HCT116 (cell line): ENCODE results near the gene RASA2. TPM values are rescaled to one million over a fixed set of nuclear protein-coding genes. Genes with fewer than 3 reads are reported as not detected.
A peak's percentile ranks its signal among the peaks of the same experiment; 100 is the strongest.

Experiments used
- ATAC-seq: fragments of 200-7000 bp; cut with Tn5 transposase; 2 replicates; pipeline ENCODE4 v1.9.1; 2020; ENCODE audit warnings: mild to moderate bottlenecking, moderate library complexity
- BruUV-seq: library from RNA; stranded (reverse); fragments of 400-500 nt; replicated peaks from 2 replicates; lab custom pipeline; 2021; lab: Mats Ljungman, UMichigan
- CTCF ChIA-PET: fragments of 300-600 bp; sonication (Branson Sonifier 250); formaldehyde crosslinking; loops from one replicate; lab custom pipeline; 2021; ENCODE audit warnings: antibody characterized with exemption; lab: Charles Lee
- POLR2A ChIA-PET: fragments of 300-600, 350-600 bp; sonication (Branson Sonifier 250); formaldehyde crosslinking; loops from one replicate; lab custom pipeline; 2021; ENCODE audit warnings: antibody characterized with exemption; lab: Charles Lee
- RAD21 ChIA-PET, 2 experiments: fragments of 300-600 bp; sonication (Branson Sonifier 250); formaldehyde crosslinking; loops; one replicate each; lab custom pipeline; 2023; ENCODE audit warnings: low total read pairs in 2 of 2; ENCODE audit not compliant: uncharacterized antibody in 2 of 2, unreplicated experiment in 2 of 2, low non-redundant PET in 1 of 2; lab: Charles Lee
- DNase-seq: peaks from one replicate; pipeline ENCODE4 v3.0.0-alpha.2; 2010; ENCODE audit warnings: low read depth, low spot score
- H2AFZ ChIP-seq: fragments of 200-600 bp; shearing (Covaris generic), sonication (generic); 2 replicates; pipeline ENCODE4 v1.6.1; 2017; ENCODE audit warnings: low read depth, mixed run types, mixed read lengths, antibody characterized with exemption, low read length; ENCODE audit not compliant: poor library complexity, severe bottlenecking
- H3K27ac ChIP-seq: 2 replicates; pipeline ENCODE4 v1.5.1; 2012; ENCODE audit warnings: low read depth, low read length
- H3K27me3 ChIP-seq: fragments of 200-600 bp; sonication (generic); 2 replicates; pipeline ENCODE4 v1.6.1; 2016; ENCODE audit warnings: mixed run types, low read length, mixed read lengths; ENCODE audit not compliant: insufficient read depth
- H3K36me3 ChIP-seq, 2 experiments: fragments of 200-500 bp in 1 of 2; fragments of 200-600 bp in 1 of 2; sonication (Bioruptor generic) in 1 of 2; sonication (generic) in 1 of 2; 2 replicates each; pipeline versions ENCODE4 v1.5.1 to v1.6.1; 2014 to 2016; ENCODE audit warnings: low read length in 2 of 2, inconsistent platforms in 1 of 2, mixed read lengths in 1 of 2, mixed run types in 1 of 2; ENCODE audit not compliant: insufficient read depth in 2 of 2, control insufficient read depth in 1 of 2
- H3K4me1 ChIP-seq, 2 experiments: fragments of 200-600 bp in 1 of 2; sonication (generic) in 1 of 2; 2 replicates each; pipeline versions ENCODE4 v1.5.1 to v1.6.1; 2012 to 2017; ENCODE audit warnings: low read length in 2 of 2, inconsistent platforms in 1 of 2, mild to moderate bottlenecking in 1 of 2, mixed read lengths in 1 of 2, mixed run types in 1 of 2, moderate library complexity in 1 of 2; ENCODE audit not compliant: insufficient read depth in 2 of 2, control insufficient read depth in 1 of 2
- H3K4me2 ChIP-seq: fragments of 200-600 bp; sonication (generic); 2 replicates; pipeline ENCODE4 v1.6.1; 2017; ENCODE audit warnings: mixed run types, low read length, mixed read lengths
- H3K4me3 ChIP-seq, 2 experiments: fragments of 200-600 bp in 1 of 2; sonication (generic) in 1 of 2; replicated peaks in 1 of 2; 2 replicates each; pipeline ENCODE4 v1.5.1; 2011 to 2016; ENCODE audit warnings: low read length in 2 of 2, control low read depth in 1 of 2, low read depth in 1 of 2, mild to moderate bottlenecking in 1 of 2, mixed read lengths in 1 of 2, mixed run types in 1 of 2
- H3K79me2 ChIP-seq: fragments of 200-600 bp; sonication (generic); 2 replicates; pipeline ENCODE4 v1.6.1; 2017; ENCODE audit warnings: mild to moderate bottlenecking, mixed run types, low read length, moderate library complexity, mixed read lengths; ENCODE audit not compliant: insufficient read depth
- H3K9ac ChIP-seq: fragments of 200-600 bp; sonication (generic); 2 replicates; pipeline ENCODE4 v1.6.1; 2016; ENCODE audit warnings: low read length, mixed read lengths
- H3K9me2 ChIP-seq: fragments of 200-600 bp; sonication (generic), shearing (Covaris generic); 2 replicates; pipeline ENCODE4 v1.6.1; 2017; ENCODE audit warnings: mixed run types, mild to moderate bottlenecking, moderate library complexity; ENCODE audit not compliant: insufficient read depth
- H3K9me3 ChIP-seq, 2 experiments: fragments of 200-500 bp in 1 of 2; fragments of 200-600 bp in 1 of 2; sonication (Bioruptor generic) in 1 of 2; sonication (generic) in 1 of 2; 2 replicates each; pipeline ENCODE4 v1.6.1; 2014 to 2017; ENCODE audit warnings: low read length in 2 of 2, mixed read lengths in 2 of 2, inconsistent platforms in 1 of 2, low read depth in 1 of 2, mild to moderate bottlenecking in 1 of 2, mixed run types in 1 of 2, moderate library complexity in 1 of 2; ENCODE audit not compliant: control insufficient read depth in 1 of 2, insufficient read depth in 1 of 2
- H4K20me1 ChIP-seq: fragments of 200-600 bp; sonication (generic), shearing (Covaris generic); 2 replicates; pipeline ENCODE4 v1.6.1; 2017; ENCODE audit warnings: mixed run types, mild to moderate bottlenecking, moderate library complexity; ENCODE audit not compliant: insufficient read depth
- ELF1 ChIP-seq: IDR thresholded peaks from 2 replicates; pipeline ENCODE4 v1.6.1; 2012; ENCODE audit warnings: low read depth, borderline replicate concordance
- POLR2A ChIP-seq: IDR thresholded peaks from 2 replicates; pipeline ENCODE4 v1.7.0; 2011; ENCODE audit warnings: borderline replicate concordance; ENCODE audit not compliant: insufficient read depth, insufficient read length; ENCODE audit errors: extremely low read depth
- POLR2AphosphoS5 ChIP-seq: IDR thresholded peaks from 2 replicates; pipeline ENCODE4 v1.6.1; 2011; ENCODE audit warnings: mild to moderate bottlenecking, low read depth, low read length, moderate library complexity
- SP1 ChIP-seq: IDR thresholded peaks from 2 replicates; pipeline ENCODE4 v1.6.1; 2012; ENCODE audit warnings: low read depth
- YY1 ChIP-seq: IDR thresholded peaks from 2 replicates; pipeline ENCODE4 v1.6.1; 2011; ENCODE audit warnings: low read length, low read depth, moderate library complexity, mild to moderate bottlenecking; ENCODE audit not compliant: insufficient replicate concordance; ENCODE audit errors: extremely low read depth
- ZFX ChIP-seq: fragments of 450-650 bp; IDR thresholded peaks from 2 replicates; pipeline ENCODE4 v1.6.1; 2017
- intact Hi-C: fragments of 100-400 bp; cut with micrococcal nuclease; formaldehyde crosslinking; loops from 2 replicates; pipeline ENCODE4 v1.10.0; 2022
- total RNA-seq: library from RNA; stranded (reverse); gene quantifications from one replicate; pipeline ENCODE4 v1.2.1, GENCODE V29; 2021; ENCODE audit not compliant: unreplicated experiment
- TF ChIP-seq, protein P1 (sequence below): IDR thresholded peaks from 2 replicates; pipeline ENCODE4 v1.6.1; 2011; ENCODE audit warnings: mild to moderate bottlenecking, low read length, moderate library complexity; ENCODE audit not compliant: insufficient replicate concordance; ENCODE audit errors: extremely low read depth

RASA2 gene
- total RNA-seq, 1 experiment from 2014 or later: 12.8 TPM

DNA sequence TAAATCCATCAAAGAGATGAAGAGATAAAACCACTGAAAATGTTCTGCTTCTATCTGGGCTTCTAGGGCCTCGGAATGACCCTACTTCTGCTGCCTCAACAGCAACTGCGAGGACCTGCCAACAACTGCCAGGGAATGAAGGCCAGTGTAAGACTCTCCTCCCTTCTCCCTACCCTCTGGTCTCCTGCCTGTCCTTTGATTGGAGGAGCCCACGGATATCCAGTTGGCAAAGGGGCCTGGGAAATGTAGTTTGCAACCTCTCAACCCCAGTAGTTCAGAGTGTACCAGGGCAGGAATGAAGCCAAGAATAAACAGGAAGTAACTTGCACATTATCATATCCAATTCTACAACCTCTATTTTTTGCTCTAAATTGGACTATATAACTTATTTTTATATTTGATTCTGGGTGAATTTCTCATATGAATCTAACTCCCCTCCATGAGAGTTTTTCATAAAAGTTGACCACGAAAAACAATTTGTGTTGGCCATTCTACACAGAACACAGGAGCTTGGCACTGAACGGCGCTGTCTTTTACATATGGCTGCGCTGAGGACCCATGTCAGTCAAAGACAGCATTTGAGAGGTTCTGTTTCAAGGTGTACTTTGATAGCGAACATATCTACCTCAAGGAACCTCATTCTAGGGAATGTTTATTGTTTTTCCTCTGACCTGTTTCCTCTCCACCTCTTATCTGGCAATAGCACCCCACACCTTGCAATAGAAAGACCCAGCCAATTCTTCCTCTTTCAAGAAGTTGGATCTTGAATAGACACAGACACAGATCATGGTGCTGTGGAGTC lies 160.1 kb downstream of the RASA2 start:
- Histone ChIP-seq H3K4me3 (no peak overlapping the region), H3K36me3 (no peaks in the 10 kb centered on the region), H2AFZ (peak overlapping the region; percentile 2), H3K79me2 (no peaks in the 10 kb centered on the region), H3K9ac (no peak overlapping the region)
- ChIA-PET POLR2A (no interaction called here), RAD21 (no interaction called here)
- BruUV-seq: no TSS peak
- peak; percentile 50; the same call in 1 of the 2 replicates for TF ChIP-seq SP1
- peak; percentile 49 for TF ChIP-seq YY1
- peak; percentile 49 for TF ChIP-seq POLR2AphosphoS5
- no peak for TF ChIP-seq ZFX
- TF ChIP-seq ELF1: 0 out of 2 replicates have a peak, but pooled peaks have one; percentile 25
- TF ChIP-seq, protein P1, sequence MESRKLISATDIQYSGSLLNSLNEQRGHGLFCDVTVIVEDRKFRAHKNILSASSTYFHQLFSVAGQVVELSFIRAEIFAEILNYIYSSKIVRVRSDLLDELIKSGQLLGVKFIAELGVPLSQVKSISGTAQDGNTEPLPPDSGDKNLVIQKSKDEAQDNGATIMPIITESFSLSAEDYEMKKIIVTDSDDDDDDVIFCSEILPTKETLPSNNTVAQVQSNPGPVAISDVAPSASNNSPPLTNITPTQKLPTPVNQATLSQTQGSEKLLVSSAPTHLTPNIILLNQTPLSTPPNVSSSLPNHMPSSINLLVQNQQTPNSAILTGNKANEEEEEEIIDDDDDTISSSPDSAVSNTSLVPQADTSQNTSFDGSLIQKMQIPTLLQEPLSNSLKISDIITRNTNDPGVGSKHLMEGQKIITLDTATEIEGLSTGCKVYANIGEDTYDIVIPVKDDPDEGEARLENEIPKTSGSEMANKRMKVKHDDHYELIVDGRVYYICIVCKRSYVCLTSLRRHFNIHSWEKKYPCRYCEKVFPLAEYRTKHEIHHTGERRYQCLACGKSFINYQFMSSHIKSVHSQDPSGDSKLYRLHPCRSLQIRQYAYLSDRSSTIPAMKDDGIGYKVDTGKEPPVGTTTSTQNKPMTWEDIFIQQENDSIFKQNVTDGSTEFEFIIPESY: no peak
- peak; percentile 74 for TF ChIP-seq POLR2A
- TF ChIP-seq, all 23 proteins: peak for 5
- H3K9me2 ChIP-seq: no peaks in the 10 kb centered on the region
- ATAC-seq: peak; percentile 86
- peak; percentile 66 for DNase-seq
- no peak overlapping the region for H3K27ac ChIP-seq
- CTCF ChIA-PET: no interaction called here
- no peak overlapping the region for H3K4me2 ChIP-seq
- H4K20me1 ChIP-seq: no peaks in the 10 kb centered on the region
- H3K4me1 ChIP-seq: peaks cover 0 to 9% of the 10 kb centered on the region in 2 experiments; a peak in 1 of 4 replicates
- H3K9me3 ChIP-seq: no peaks in the 10 kb centered on the region; a peak in 1 of 4 replicates
- intact Hi-C loops: loop anchor here (10.0 kb wide), 2 partner anchors 182 to 268 kb away; no protein-coding TSS in a partner anchor
- H3K27me3 ChIP-seq: no peaks in the 10 kb centered on the region
